ENCODE results near the gene TMEM169. TPM values are rescaled to one million over a fixed set of nuclear protein-coding genes. Genes with fewer than 3 reads are reported as not detected.

The TMEM169 gene
- total and polyA plus RNA-seq, 10 of the 15 experiments (the other 5 are each of a cell fraction or from before 2014, with no cell fraction given): 0.23 to 3.2 (median 2.3) TPM

- no peak overlapping the region; the same call in 1 of the 2 replicates for H2AFZ ChIP-seq (ENCODE audit: control insufficient read depth, low read depth, low read length)
- CTCF ChIA-PET: interaction anchor here (0.9 to 6.2 kb wide), 5 partner anchors 12 to 57 kb away, joined by 3 to 89 read pairs (median 4); no protein-coding TSS in a partner anchor
- FAIRE-seq: no peak
- no peaks in the 10 kb centered on the region for H3K27me3 ChIP-seq (replicated peaks in 1 of 2; ENCODE audit: control insufficient read depth in 2 of 2, insufficient read depth in 2 of 2, low read length in 1 of 2)
- RAD21 ChIA-PET (ENCODE audit: unreplicated experiment): interaction anchor here (0.7 to 5.2 kb wide), 8 partner anchors 12 to 84 kb away, joined by 3 to 34 read pairs (median 5); partner anchors contain the start of genes PECR and TMEM169
- no TSS peak for BruUV-seq (replicated peaks)
- H3K9ac ChIP-seq (ENCODE audit: control insufficient read depth, insufficient read depth, low read length): peak overlapping the region; percentile 54; the same call in 1 of the 2 replicates
- H3K36me3 ChIP-seq (ENCODE audit: control insufficient read depth in 2 of 2, insufficient read depth in 2 of 2, low read length in 1 of 2): 0 out of 4 replicates have a peak, but pooled peaks cover 0 to 6% of the 10 kb centered on the region in 2 experiments
- intact Hi-C loops (cut with micrococcal nuclease; ENCODE audit: unreplicated experiment) (loop anchor here (1.0 to 2.0 kb wide), 3 partner anchors 22 to 57 kb away; partner anchors contain the start of genes PECR and TMEM169), in situ Hi-C loops (cut with MboI) (no loop called here)
- no peaks in the 10 kb centered on the region for H3K79me2 ChIP-seq (ENCODE audit: control insufficient read depth, insufficient read depth, low read length)
- WGBS (ENCODE audit: insufficient coverage, insufficient replicate concordance, low lambda C conversion rate, missing lambda C conversion rate): 0% methylated on average over 3 of the region's 3 CpGs
- DNase-seq (ENCODE audit: low read depth, low spot score): peak; percentile 63
- SMC1A ChIA-PET (ENCODE audit: uncharacterized antibody, unreplicated experiment): interaction anchor here (0.6 to 6.2 kb wide), 11 partner anchors 12 to 546 kb away, joined by 3 to 59 read pairs (median 5); partner anchors contain the start of genes PECR, TMEM169 and XRCC5
- ATAC-seq: peak; percentile 59
- no peaks in the 10 kb centered on the region; the same call in 2 of the 3 replicates for H3K9me3 ChIP-seq (replicated peaks; ENCODE audit: control insufficient read depth, insufficient read depth, low read length)
- peak overlapping the region; percentile 67 for H3K4me2 ChIP-seq (ENCODE audit: control insufficient read depth, insufficient read depth)
- peak overlapping the region; percentile 85 for H3K27ac ChIP-seq (ENCODE audit: control insufficient read depth, insufficient read depth)
- H3K4me3 ChIP-seq: peak overlapping the region; percentile 62; the same call in 1 of the 2 replicates
- H4K20me1 ChIP-seq (ENCODE audit: control insufficient read depth, insufficient read depth): no peaks in the 10 kb centered on the region
- POLR2A ChIA-PET: interaction anchor here (0.7 to 1.0 kb wide), 4 partner anchors 11 to 55 kb away, joined by 3 to 11 read pairs (median 3); no protein-coding TSS in a partner anchor
- peaks cover 24% of the 10 kb centered on the region for H3K4me1 ChIP-seq (ENCODE audit: control insufficient read depth, insufficient read depth, low read length)
- TF ChIP-seq ZNF384 (IDR thresholded peaks at IDR 0.05; ENCODE audit: borderline replicate concordance, low read depth, low read length) (no peak), CEBPZ (IDR thresholded peaks at IDR 0.05; ENCODE audit: low read depth, low read length) (no peak), SPI1 (IDR thresholded peaks at IDR 0.05; ENCODE audit: borderline replicate concordance, insufficient read depth, low read depth, low read length) (no peak), CUX1 (IDR thresholded peaks at IDR 0.05; ENCODE audit: insufficient replicate concordance, low read depth, low read length) (no peak), NFIC (IDR thresholded peaks at IDR 0.05; ENCODE audit: low read depth, low read length) (peak; percentile 69; the same call in 1 of the 2 replicates), SMARCA5 (IDR thresholded peaks at IDR 0.05) (no peak), ASH2L (IDR thresholded peaks at IDR 0.05; ENCODE audit: borderline replicate concordance, low read depth) (no peak), SKIL (IDR thresholded peaks at IDR 0.05; ENCODE audit: low read depth, poor library complexity, severe bottlenecking) (peak; percentile 14), ZZZ3 (IDR thresholded peaks at IDR 0.05; ENCODE audit: control insufficient read depth, insufficient read length, low read depth) (no peak), IRF4 (IDR thresholded peaks at IDR 0.05; ENCODE audit: low read depth, low read length) (peak; percentile 41; the same call in 1 of the 2 replicates), GABPA (IDR thresholded peaks at IDR 0.05; ENCODE audit: low read depth) (0 out of 2 replicates have a peak, but pooled peaks have one; percentile 26)
Measured at GRCh38 chr2:216056739-216057138, 25.0 kb upstream of the TMEM169 start.
